Measurements from ENCODE around the gene SPATC1L.
A peak's percentile ranks its signal among the peaks of the same experiment; 100 is the strongest.
"Not testable (repeated sequence)": the region's sequence is repeated elsewhere in the genome, so short reads cannot be mapped to it uniquely, and the experiment has no call there.

Gene SPATC1L

GRCh38 chr21:46183910-46184624, at the start of gene SPATC1L:
TSS of gene SPATC1L (minus strand) at chr21:46184459. CDS start at chr21:46182816, 1,643 bp downstream.
- peak; percentile 30 for DNase-seq (ENCODE audit: low spot score)

GRCh38 chr21:46229923-46230260, 45.6 kb upstream of the SPATC1L start:
- DNase-seq (ENCODE audit: low spot score): no peak

- no peak for DNase-seq (ENCODE audit: low spot score)
Observed at GRCh38 chr21:46229133-46229922, 45.1 kb upstream of the SPATC1L start.

DNA sequence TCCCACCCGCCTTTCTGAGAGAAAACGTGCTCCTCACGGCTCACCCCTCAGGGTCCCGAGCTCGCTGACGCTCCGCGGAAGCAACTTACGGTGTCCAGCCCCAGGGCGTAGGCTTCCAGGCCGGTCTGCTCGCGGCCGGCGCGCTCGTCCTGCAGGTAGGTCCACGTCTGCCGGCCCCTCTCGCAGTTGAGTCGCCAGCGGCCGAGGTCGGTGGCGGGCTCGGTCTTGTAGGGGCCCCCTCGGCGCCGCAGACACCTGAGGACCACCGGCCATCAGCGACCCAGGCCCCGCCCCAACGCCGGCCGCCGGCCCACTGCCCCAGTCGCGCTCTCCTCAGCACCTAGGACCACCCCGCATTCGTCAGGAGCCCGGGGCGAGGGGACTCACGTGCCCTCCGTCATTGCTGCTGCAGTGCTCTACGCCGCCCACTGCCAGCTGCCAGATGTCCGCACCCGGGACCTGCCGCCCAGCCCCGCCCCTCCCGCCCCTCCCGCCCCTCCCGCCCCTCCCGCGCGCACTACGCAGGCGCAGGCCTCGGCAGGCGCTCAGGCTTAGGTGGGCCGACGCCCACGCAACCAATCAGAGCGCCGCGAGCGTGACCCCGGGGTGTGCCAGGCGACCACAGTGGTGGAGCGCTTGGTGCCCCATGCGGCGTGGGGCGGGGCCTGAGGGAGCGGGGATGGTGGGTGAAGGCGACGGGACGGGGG, 44.2 kb upstream of the SPATC1L start, which contains the start of gene LSS:
LSS (minus strand) TSS at position 430 of the 707 bp plus-strand sequence; CDS start at position 401, 29 bp downstream.
- peak; percentile 99 for DNase-seq (ENCODE audit: low spot score)

DNA sequence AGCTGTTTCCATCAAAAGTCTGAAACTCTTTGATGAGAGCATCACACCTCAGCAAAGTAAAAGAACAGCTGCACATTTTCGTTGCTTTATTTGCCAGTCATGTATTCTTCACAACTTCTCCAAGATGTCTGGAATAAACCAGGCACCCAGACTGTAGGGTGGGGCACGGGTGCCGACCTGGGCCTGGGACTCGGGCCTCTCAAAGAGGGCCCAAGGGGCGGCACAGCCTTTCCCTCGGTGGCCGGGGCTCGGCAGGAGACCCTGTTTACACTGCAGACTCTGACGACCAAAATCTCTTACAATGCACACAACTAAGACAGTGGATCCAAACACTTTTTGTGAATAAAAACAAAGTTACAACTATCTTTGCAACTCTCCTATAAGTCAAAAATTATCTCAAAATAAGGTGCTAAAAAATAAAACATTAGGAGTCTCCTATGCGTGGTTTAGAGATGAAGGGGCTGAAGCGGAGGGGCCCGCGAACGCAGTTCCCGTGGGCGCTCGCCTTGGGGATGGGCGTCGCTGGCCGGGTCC, 43.6 kb upstream of the SPATC1L start:
- DNase-seq (ENCODE audit: low spot score): no peak

- DNase-seq (ENCODE audit: low spot score): no peak
Observed at GRCh38 chr21:46226920-46227599, 42.8 kb upstream of the SPATC1L start.

- no peak for DNase-seq (ENCODE audit: low spot score)
Observed at GRCh38 chr21:46226146-46226545, 41.9 kb upstream of the SPATC1L start.

DNA sequence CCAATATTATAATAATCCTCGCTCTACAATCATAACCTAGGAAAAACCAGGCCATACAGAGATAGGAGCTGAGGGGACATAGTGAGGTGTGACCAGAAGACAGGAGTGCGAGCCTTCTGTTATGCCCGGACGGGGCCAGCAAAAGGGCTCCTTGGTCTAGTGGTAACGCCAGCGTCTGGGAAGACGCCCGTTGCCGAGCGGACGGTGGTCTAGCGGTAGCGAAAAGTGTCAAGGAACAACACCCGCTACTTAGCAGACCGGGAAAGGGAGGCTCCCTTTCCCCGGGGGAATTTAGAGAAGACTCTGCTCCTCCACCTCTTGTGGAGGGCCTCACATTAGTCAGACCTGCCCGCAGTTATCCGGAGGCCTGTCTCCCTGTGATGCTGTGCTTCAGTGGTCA, 39.4 kb upstream of the SPATC1L start:
- DNase-seq (ENCODE audit: low spot score): not testable (repeated sequence)

DNA sequence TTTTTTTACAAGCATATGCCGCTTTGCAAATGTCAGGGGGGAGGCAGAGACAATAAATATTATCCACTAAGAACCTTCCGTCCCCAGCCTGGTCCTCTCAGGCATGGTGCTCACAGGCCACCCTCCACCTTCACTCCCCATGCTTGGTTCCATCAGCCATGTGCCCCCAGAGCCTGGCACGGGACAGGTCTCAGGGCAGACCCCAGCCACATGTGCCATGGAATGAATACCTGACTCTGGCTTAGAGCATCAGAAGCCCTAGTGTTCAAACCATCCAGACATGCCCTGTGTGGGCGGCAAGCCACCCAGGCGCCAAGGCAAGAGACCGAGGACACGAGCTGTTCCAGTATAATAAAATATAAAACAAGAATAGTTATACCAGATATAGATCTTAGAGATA, 39.0 kb upstream of the SPATC1L start:
- DNase-seq (ENCODE audit: low spot score): no peak

DNA sequence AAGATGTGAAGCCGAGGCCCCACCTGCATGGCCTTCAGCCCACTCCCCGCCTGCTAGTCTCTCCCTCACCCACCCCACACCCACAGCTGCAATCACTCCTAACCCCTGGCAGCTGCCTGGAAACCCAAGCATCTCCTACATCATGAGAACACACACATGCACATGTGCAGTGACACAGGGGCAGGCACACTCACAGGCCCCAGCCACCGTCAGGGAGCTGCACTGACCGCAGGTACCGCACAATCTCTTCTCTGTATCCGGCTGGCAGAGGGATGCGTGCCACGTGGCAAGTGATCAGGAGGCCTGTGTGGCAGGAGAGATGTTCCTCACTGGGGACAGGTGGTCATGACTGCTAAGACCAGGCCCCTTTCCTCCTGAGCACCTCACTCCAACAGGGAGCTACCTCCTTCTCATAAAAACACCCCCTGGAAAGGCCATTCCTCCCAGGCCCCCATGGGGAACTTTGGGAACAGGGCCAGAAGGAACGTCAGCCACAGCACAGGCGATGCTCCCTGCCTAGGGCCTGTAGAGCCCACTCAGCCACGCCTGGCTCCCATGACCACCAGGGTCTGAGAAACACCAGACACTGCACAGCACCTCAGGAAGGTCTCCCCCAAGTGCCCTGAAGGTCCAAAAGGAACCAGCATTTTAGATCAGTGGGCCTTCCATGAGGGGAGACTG, 38.3 kb upstream of the SPATC1L start:
- no peak for DNase-seq (ENCODE audit: low spot score)

DNA sequence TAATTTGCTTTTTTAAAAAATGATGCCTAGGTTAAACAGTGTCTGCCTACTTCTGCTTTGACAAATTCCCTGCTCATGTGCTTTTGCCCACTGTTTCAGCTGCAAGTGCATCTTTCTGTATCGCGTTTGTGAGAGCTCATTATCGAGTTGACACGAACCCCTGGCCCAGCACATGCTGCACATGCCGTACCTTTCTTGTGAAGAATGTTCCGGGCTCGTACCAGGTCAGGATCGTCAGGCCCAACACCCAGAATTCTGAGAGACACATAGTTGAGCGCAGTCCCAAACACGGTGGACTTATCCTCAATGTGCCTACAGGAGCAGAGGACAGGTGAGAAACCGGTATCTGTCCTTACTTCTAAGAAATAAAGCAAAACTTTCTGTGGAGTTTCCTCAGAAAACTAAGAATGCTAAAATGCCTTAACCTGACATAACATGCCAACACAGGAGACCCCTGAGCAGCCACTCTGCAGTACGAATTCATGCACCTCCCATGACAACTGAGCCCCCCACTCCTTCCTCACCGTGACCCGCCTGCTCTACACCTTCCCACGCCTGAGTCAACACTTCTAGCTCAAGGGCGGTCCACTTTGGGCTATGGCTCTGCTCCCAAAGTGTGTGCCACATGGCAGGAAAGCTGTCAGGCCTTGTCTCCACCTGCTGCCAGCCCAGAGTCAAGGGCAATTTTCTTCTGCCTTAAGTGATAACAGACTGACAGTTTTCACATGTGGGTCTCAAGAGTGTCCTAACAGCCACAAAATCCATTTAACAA, 37.6 kb upstream of the SPATC1L start:
- DNase-seq (ENCODE audit: low spot score): no peak

DNA sequence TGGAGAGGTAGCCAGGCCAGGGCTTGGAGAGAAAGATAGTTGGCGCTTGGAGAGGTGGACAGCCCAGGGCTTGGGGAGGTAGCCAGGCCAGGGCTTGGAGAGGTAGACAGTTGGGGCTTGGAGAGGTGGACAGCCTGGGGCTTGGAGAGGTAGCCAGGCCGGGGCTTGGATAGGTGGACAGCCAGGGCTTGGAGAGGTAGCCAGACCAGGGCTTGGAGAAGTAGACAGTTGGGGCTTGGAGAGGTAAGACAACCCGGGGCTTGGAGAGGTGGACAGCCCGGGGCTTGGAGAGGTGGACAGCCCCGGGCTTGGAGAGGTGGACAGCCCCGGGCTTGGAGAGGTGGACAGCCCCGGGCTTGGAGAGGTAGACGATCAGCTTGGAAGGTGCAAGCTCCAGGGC, 36.6 kb upstream of the SPATC1L start:
- no peak for DNase-seq (ENCODE audit: low spot score)

DNA sequence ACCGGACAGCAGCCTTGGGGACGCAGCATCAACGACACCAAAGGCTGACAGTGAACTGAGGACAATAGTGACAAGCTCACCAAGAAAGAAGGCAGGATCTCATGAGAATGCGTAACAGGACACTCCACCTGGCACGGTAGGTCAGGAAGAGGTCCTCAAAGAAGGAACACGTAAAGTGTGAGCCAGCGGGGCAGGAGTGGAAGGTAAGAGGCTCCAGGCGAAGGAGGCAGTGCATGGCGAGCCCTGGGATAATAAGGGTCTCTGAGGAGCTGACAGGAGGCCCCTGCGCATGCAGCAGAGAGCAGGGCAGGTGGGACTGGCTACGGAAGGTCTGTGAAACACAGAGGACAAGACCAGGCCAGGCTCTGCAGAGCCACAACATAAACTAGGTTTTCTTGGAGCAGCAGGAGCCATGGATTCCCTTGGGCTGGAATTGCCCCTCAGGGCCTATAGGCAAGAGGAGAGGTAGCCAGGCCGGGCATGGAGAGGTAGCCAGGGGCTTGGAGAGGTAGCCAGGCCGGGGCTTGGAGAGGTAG, 36.1 kb upstream of the SPATC1L start:
- DNase-seq (ENCODE audit: low spot score): no peak

GRCh38 chr21:46219591-46220239, 35.5 kb upstream of the SPATC1L start:
- DNase-seq (ENCODE audit: low spot score): no peak

DNA sequence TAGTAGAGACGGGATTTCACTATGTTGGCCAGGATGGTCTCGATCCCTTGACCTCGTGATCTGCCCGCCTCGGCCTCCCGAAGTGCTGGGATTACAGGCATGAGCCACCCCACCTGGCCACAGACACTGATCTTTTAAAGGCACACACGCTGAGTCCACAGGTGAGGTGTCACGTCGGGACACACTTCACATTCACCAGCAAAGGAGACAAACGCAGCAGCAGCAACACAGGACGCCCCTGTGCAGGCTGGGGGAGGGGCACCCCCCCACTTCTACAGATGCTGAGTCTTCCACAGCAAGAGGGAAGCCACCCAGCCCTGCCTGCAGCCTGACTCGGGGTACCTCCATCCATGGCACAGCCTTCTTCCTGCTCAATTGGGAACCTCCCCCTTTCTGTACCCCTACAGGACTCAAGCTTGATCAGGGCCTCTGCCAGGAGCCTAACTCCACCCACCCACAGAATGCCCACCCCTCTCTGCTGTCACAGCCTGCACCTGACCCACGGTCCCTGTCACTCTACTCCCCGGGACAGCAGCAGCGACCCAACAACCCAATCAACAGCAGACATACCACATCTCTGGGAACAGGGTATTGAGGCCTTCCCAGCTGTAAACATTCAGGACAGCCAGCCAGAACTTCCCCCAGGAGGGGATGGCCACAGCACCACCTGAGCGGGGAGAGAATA, 34.8 kb upstream of the SPATC1L start:
- DNase-seq (ENCODE audit: low spot score): no peak

DNA sequence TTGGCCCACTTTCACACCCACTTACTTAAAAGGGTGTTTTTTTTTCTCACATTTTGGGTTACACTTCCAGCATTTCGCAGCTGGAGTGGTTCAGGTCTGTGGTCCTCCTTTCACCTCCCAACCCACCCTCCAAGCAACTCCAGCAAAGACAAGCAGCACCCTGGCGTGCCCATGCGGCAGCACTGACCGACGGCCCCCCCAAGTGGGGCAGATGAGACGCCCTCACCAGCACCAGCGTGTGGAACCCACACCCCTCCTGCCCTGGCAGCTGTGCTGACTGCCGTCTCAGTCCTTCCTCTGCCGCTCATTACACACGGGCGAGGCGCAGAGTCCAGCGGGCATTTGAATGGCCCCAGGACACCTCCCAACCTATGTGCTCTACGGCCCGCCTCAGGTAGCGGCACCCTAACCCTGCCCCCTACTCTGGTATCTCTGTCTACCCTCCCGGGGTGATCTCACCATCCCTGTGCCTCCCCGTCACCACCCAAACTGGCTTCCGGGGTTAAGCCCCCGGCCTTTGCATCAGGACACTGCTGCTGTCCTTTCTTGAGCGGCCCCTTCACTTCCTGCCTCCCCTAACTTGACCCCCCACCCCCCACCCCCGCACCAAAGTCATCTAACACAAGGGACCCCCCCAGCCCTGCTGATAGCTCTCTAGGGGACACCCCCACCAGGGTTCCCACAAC, 33.4 kb upstream of the SPATC1L start:
- DNase-seq (ENCODE audit: low spot score): no peak

DNA sequence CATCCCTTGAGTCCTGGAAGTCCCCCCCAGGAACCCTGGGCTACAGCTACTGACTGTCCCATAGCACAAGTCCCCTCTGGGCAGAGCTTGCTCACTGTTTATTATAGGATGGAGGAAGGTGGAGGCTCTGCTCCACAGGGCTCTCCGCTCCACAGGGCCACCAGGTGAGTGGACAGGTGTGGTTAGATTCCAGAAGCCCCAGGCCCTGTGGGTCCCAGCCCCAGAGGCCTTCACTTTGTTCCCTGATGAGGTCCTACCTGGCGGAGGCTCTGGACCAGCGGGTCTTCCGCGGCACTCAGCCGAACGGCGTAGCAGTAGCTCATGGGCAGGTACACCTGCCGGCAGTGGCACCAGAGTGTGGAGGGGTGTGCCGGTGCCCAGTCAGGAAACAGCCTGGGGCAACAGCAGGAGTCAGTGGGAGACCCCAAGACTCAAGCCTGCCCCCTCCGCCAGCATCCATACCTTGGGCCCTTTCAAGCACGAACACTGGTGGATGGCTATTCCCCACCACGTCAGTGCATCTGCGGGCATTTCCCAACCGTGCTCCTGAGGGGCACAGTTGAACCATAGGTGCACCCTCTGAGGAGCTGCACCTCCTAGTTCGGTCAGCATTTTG, 32.0 kb upstream of the SPATC1L start:
- no peak for DNase-seq (ENCODE audit: low spot score)

Data from CD4-positive, alpha-beta T cell treated with Interleukin-15 for 4 hours (primary cell).